Calu3 (cell line): ENCODE results near the gene CEACAM21. TPM values are rescaled to one million over a fixed set of nuclear protein-coding genes. Genes with fewer than 3 reads are reported as not detected.

ENCODE experiments used
- BruUV-seq: library from RNA; stranded (reverse); fragments of 400-500 nt; replicated peaks from 2 replicates; lab custom pipeline; 2021; lab: Mats Ljungman, UMichigan
- CTCF ChIA-PET: fragments of 300-600 bp; sonication (Branson Sonifier 250); formaldehyde crosslinking; loops from one replicate; lab custom pipeline; 2022; ENCODE audit warnings: antibody characterized with exemption; lab: Charles Lee
- DNase-seq: peaks from one replicate; pipeline ENCODE4 v3.0.0; 2022
- H3K27ac Mint-ChIP-seq: one replicate; pipeline ENCODE4 v1.8.0; 2022; ENCODE audit warnings: mixed read lengths; ENCODE audit not compliant: unreplicated experiment
- H3K27me3 Mint-ChIP-seq: one replicate; pipeline ENCODE4 v1.8.0; 2022; ENCODE audit warnings: mixed read lengths; ENCODE audit not compliant: unreplicated experiment
- H3K36me3 Mint-ChIP-seq: one replicate; pipeline ENCODE4 v1.8.0; 2022; ENCODE audit warnings: mild to moderate bottlenecking, moderate library complexity, mixed read lengths; ENCODE audit not compliant: insufficient read depth, unreplicated experiment
- H3K4me1 Mint-ChIP-seq: one replicate; pipeline ENCODE4 v1.8.0; 2022; ENCODE audit warnings: mild to moderate bottlenecking, low read depth, mixed read lengths; ENCODE audit not compliant: unreplicated experiment
- H3K4me3 Mint-ChIP-seq: one replicate; pipeline ENCODE4 v1.8.0; 2022; ENCODE audit warnings: mild to moderate bottlenecking, low read depth, moderate library complexity, mixed read lengths; ENCODE audit not compliant: unreplicated experiment
- H3K9me3 Mint-ChIP-seq: one replicate; pipeline ENCODE4 v1.8.0; 2022; ENCODE audit warnings: low read depth, mixed read lengths; ENCODE audit not compliant: unreplicated experiment
- intact Hi-C: fragments of 100-400 bp; cut with micrococcal nuclease; formaldehyde crosslinking; loops from one replicate; pipeline ENCODE4 v1.10.0; 2022; ENCODE audit not compliant: unreplicated experiment
- total RNA-seq: library from RNA; stranded (reverse); gene quantifications from 2 replicates; pipeline ENCODE4 v1.2.3, GENCODE V29; 2022
- TF ChIP-seq, protein P1 (sequence below): fragments of 200-600 bp; IDR thresholded peaks from one replicate; pipeline ENCODE4 v1.8.0; 2022; ENCODE audit warnings: antibody characterized with exemption; ENCODE audit not compliant: unreplicated experiment

CEACAM21 gene
- total RNA-seq, 1 experiment from 2014 or later, result not detected

DNA sequence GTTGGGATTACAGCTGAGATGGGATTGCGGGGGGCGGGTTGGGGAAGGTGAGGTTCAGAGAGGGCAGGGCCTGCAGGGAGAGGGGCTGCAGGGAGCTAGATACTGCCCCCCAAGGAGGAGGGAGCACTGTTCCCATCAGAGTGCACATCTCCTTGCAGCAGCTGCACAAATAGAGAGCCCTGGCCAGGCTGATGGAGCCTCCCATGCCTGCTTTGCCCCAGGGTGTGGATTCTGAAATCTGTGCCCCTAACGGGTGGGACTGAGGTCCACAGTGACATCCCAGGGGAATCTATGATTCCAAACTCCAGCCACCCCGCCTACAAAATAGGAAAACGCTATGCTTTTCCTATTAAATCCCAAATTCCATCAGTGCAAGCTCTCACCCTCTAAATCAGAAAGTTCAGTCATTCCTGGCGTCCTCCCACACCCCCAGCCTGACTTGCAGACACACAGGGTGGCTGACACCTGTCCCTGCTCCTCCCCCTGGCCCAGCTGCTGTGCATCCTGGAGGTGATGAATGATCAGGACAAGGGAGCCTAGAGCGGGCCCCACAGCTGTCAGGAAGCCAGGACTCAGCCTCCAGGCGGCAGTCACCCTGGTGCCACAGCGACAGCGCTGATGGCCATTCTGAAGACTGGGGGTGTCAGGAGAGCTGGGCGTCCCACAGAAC lies 6.3 kb upstream of the CEACAM21 start:
- H3K27me3 Mint-ChIP-seq, result peaks cover 94% of the 10 kb centered on the region
- intact Hi-C loops, result loop anchor here (1.0 to 10.0 kb wide), 4 partner anchors 53 to 225 kb away; no protein-coding TSS in a partner anchor
- no peak for DNase-seq
- H3K4me3 Mint-ChIP-seq, result no peak overlapping the region
- TF ChIP-seq, protein P1, sequence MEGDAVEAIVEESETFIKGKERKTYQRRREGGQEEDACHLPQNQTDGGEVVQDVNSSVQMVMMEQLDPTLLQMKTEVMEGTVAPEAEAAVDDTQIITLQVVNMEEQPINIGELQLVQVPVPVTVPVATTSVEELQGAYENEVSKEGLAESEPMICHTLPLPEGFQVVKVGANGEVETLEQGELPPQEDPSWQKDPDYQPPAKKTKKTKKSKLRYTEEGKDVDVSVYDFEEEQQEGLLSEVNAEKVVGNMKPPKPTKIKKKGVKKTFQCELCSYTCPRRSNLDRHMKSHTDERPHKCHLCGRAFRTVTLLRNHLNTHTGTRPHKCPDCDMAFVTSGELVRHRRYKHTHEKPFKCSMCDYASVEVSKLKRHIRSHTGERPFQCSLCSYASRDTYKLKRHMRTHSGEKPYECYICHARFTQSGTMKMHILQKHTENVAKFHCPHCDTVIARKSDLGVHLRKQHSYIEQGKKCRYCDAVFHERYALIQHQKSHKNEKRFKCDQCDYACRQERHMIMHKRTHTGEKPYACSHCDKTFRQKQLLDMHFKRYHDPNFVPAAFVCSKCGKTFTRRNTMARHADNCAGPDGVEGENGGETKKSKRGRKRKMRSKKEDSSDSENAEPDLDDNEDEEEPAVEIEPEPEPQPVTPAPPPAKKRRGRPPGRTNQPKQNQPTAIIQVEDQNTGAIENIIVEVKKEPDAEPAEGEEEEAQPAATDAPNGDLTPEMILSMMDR, result no peak
- no peaks in the 10 kb centered on the region for H3K9me3 Mint-ChIP-seq
- no peak overlapping the region for H3K27ac Mint-ChIP-seq
- no TSS peak for BruUV-seq
- no peaks in the 10 kb centered on the region for H3K36me3 Mint-ChIP-seq
- H3K4me1 Mint-ChIP-seq, result no peaks in the 10 kb centered on the region
- CTCF ChIA-PET, result interaction anchor here (0.9 to 2.7 kb wide), 7 partner anchors 9 to 130 kb away, joined by 3 to 26 read pairs (median 4); partner anchors contain the start of gene DMAC2

DNA sequence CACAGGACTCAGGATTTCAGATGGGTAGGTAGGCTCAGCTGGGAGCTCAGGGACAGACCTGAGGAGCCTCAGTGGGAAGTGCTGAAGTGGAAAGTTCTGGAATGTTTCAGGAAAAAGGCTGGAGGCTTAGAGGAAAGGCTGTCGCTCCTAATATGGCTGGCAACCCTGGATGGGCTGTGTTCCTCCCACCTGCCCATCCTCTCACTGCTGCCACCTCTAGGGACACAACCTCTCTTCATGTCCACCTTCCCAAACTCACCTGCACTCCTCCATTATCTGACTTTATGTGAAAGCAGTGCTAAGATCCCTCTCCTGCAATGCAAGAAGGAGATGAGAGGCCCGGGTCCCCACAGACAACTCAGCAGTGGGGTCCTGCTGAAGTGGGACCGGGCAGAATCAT lies 5.8 kb upstream of the CEACAM21 start:
- H3K27me3 Mint-ChIP-seq, result peaks cover 97% of the 10 kb centered on the region
- H3K27ac Mint-ChIP-seq, result no peak overlapping the region
- no peaks in the 10 kb centered on the region for H3K36me3 Mint-ChIP-seq
- no peaks in the 10 kb centered on the region for H3K4me1 Mint-ChIP-seq
- CTCF ChIA-PET, result interaction anchor here (0.9 to 2.7 kb wide), 8 partner anchors 10 to 161 kb away, joined by 3 to 26 read pairs (median 5); partner anchors contain the start of gene DMAC2
- peak; percentile 22 for DNase-seq
- H3K9me3 Mint-ChIP-seq, result no peaks in the 10 kb centered on the region
- intact Hi-C loops, result loop anchor here (1.0 to 10.0 kb wide), 4 partner anchors 53 to 225 kb away; no protein-coding TSS in a partner anchor
- no peak overlapping the region for H3K4me3 Mint-ChIP-seq
- BruUV-seq, result no TSS peak
- TF ChIP-seq, protein P1, result no peak

DNA sequence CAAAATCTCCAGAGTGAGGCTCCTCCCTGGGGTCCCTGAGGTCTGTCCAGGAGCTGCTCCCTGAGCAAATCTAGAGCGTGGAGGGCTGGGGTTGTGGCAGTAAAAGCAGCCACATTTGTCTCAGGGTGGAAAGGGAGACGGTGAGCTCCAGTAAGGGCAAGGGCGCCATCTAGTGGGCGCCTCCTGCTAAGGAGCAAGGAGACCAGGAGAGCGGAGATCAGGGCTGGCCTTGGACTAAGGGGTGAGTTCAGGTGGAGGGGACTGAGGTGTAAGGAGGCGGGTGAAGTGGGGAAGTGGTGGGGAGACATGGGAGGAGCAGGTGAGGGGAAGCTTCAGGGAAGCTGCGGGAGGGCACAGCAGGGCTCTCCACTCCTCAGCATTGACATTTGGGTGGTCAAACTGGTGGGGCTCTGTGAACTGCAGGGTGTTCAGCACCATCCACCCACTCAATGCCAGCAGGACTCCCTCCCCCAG lies 5.3 kb upstream of the CEACAM21 start:
- H3K4me3 Mint-ChIP-seq, result no peak overlapping the region
- TF ChIP-seq, protein P1, result peak; percentile 94
- H3K4me1 Mint-ChIP-seq, result peaks cover 3% of the 10 kb centered on the region
- no TSS peak for BruUV-seq
- no peaks in the 10 kb centered on the region for H3K9me3 Mint-ChIP-seq
- H3K27me3 Mint-ChIP-seq, result peaks cover 97% of the 10 kb centered on the region
- H3K27ac Mint-ChIP-seq, result no peak overlapping the region
- CTCF ChIA-PET, result interaction anchor here (0.6 to 2.7 kb wide), 9 partner anchors 10 to 234 kb away, joined by 3 to 26 read pairs (median 4); partner anchors contain the start of gene DMAC2
- DNase-seq, result peak; percentile 91
- H3K36me3 Mint-ChIP-seq, result no peaks in the 10 kb centered on the region
- intact Hi-C loops, result loop anchor here (1.0 to 10.0 kb wide), 4 partner anchors 54 to 226 kb away; no protein-coding TSS in a partner anchor

DNA sequence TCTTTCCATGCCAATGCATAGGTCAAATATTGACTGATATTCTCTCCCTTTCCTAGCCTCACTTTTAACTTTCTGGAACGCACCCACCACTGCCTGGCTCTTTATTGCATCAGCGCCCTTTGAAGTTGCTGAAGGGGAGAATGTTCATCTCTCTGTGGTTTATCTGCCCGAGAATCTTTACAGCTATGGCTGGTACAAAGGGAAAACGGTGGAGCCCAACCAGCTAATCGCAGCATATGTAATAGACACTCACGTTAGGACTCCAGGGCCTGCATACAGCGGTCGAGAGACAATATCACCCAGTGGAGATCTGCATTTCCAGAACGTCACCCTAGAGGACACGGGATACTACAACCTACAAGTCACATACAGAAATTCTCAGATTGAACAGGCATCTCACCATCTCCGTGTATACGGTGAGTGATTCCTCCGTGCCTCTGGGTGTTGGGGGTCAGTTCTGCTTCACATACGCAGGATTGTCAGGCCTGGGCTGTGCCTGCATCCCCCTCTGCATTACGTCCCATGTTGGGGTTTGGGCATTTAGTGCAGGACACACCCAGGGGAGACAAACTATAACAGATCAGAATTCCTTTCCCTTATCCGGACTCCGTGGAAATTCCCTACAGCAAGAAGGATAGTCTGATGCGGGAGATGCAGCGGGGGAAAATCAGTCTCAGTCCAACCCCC lies 1.3 kb downstream of the CEACAM21 start:
- peaks cover 95% of the 10 kb centered on the region for H3K27me3 Mint-ChIP-seq
- H3K4me1 Mint-ChIP-seq, result peaks cover 9% of the 10 kb centered on the region
- BruUV-seq, result no TSS peak
- H3K9me3 Mint-ChIP-seq, result peaks cover 2% of the 10 kb centered on the region
- CTCF ChIA-PET, result interaction anchor here (0.5 kb wide), 1 partner anchor 128 kb away, joined by 3 read pairs; no protein-coding TSS in a partner anchor
- H3K4me3 Mint-ChIP-seq, result no peak overlapping the region
- DNase-seq, result no peak
- peaks cover 5% of the 10 kb centered on the region for H3K36me3 Mint-ChIP-seq
- TF ChIP-seq, protein P1, result no peak
- no peak overlapping the region for H3K27ac Mint-ChIP-seq
- intact Hi-C loops, result loop anchor here (10.0 kb wide), 1 partner anchor 232 kb away; no protein-coding TSS in a partner anchor
